ENCODE measurements around the gene PBX1. TPM values are rescaled to one million over a fixed set of nuclear protein-coding genes. Genes with fewer than 3 reads are reported as not detected.

Gene PBX1
- total and polyA plus RNA-seq, 10 of the 15 experiments (the other 5 are each of a cell fraction or from before 2014, with no cell fraction given), result 0.05 to 0.28 (median 0.11) TPM; not detected in 5

DNA sequence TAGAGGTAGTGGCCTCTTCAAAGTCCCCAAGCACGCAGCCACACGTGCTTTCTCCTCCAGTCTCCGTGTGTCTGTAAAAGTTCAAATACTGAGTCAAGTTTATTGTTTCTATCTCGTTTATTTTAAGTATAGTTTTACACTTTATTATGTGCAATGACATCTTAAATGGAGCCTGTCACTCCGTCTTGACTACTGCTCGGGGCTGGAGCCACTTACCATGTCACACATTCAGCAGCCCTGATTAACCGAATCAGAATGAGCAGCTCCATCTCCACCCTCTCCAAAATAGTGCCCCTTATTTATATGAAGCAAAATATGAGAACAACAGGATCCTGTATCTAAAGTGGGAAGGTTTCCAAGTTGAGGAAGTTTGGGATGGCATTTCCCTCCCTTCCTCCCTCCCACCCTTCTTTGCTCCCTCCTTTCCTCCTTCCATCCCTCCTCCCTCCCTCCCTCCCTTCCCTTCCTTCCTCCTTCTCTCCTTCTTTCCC lies 201.0 kb downstream of the PBX1 start:
- FAIRE-seq (no peak), DNase-seq (ENCODE audit: low read depth, low spot score) (no peak), ATAC-seq (no peak)
- SMC1A ChIA-PET (ENCODE audit: uncharacterized antibody, unreplicated experiment), result interaction anchor here (0.7 to 1.6 kb wide), 2 partner anchors 13 to 177 kb away, joined by 3 read pairs; no protein-coding TSS in a partner anchor
- RAD21 ChIA-PET (ENCODE audit: unreplicated experiment), result no interaction called here
- Histone ChIP-seq H3K9me3 (replicated peaks; ENCODE audit: control insufficient read depth, insufficient read depth, low read length) (no peaks in the 10 kb centered on the region), H3K4me2 (ENCODE audit: control insufficient read depth, insufficient read depth) (no peak overlapping the region), H3K4me3 (no peak overlapping the region), H4K20me1 (ENCODE audit: control insufficient read depth, insufficient read depth) (no peaks in the 10 kb centered on the region), H3K27me3 (replicated peaks in 1 of 2; ENCODE audit: control insufficient read depth in 2 of 2, insufficient read depth in 2 of 2, low read length in 1 of 2) (no peaks in the 10 kb centered on the region), H3K9ac (ENCODE audit: control insufficient read depth, insufficient read depth, low read length) (no peak overlapping the region), H3K27ac (ENCODE audit: control insufficient read depth, insufficient read depth) (no peak overlapping the region), H3K36me3 (ENCODE audit: control insufficient read depth in 2 of 2, insufficient read depth in 2 of 2, low read length in 1 of 2) (no peaks in the 10 kb centered on the region), H3K4me1 (ENCODE audit: control insufficient read depth, insufficient read depth, low read length) (no peaks in the 10 kb centered on the region), H3K79me2 (ENCODE audit: control insufficient read depth, insufficient read depth, low read length) (no peaks in the 10 kb centered on the region), H2AFZ (ENCODE audit: control insufficient read depth, low read depth, low read length) (no peak overlapping the region)
- CTCF ChIA-PET, result interaction anchor here (0.7 kb wide), 1 partner anchor 84 kb away, joined by 3 read pairs; no protein-coding TSS in a partner anchor
- in situ Hi-C loops (cut with MboI) (no loop called here), intact Hi-C loops (cut with micrococcal nuclease; ENCODE audit: unreplicated experiment) (no loop called here)
- no TSS peak for BruUV-seq (replicated peaks)
- whole genome bisulfite sequencing (ENCODE audit: insufficient coverage, insufficient replicate concordance, low lambda C conversion rate, missing lambda C conversion rate), result 7% methylated on average over 7 of the region's 7 CpGs
- POLR2A ChIA-PET, result no interaction called here
- TF ChIP-seq ATF7 (IDR thresholded peaks at IDR 0.05; ENCODE audit: low read depth) (no peak), ESRRA (IDR thresholded peaks at IDR 0.05; ENCODE audit: low read length) (no peak), SPI1 (IDR thresholded peaks at IDR 0.05; ENCODE audit: borderline replicate concordance, insufficient read depth, low read depth, low read length) (no peak), RELB (IDR thresholded peaks at IDR 0.05; ENCODE audit: low read depth) (no peak), CUX1 (IDR thresholded peaks at IDR 0.05; ENCODE audit: insufficient replicate concordance, low read depth, low read length) (no peak), ZNF687 (IDR thresholded peaks at IDR 0.05) (no peak), BCL11A (IDR thresholded peaks at IDR 0.05; ENCODE audit: low read depth, low read length) (no peak)
- TF ChIP-seq, protein P1, sequence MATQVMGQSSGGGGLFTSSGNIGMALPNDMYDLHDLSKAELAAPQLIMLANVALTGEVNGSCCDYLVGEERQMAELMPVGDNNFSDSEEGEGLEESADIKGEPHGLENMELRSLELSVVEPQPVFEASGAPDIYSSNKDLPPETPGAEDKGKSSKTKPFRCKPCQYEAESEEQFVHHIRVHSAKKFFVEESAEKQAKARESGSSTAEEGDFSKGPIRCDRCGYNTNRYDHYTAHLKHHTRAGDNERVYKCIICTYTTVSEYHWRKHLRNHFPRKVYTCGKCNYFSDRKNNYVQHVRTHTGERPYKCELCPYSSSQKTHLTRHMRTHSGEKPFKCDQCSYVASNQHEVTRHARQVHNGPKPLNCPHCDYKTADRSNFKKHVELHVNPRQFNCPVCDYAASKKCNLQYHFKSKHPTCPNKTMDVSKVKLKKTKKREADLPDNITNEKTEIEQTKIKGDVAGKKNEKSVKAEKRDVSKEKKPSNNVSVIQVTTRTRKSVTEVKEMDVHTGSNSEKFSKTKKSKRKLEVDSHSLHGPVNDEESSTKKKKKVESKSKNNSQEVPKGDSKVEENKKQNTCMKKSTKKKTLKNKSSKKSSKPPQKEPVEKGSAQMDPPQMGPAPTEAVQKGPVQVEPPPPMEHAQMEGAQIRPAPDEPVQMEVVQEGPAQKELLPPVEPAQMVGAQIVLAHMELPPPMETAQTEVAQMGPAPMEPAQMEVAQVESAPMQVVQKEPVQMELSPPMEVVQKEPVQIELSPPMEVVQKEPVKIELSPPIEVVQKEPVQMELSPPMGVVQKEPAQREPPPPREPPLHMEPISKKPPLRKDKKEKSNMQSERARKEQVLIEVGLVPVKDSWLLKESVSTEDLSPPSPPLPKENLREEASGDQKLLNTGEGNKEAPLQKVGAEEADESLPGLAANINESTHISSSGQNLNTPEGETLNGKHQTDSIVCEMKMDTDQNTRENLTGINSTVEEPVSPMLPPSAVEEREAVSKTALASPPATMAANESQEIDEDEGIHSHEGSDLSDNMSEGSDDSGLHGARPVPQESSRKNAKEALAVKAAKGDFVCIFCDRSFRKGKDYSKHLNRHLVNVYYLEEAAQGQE (IDR thresholded peaks at IDR 0.05; ENCODE audit: low read depth, low read length), result no peak
